HepG2 (cell line): ENCODE measurements around the gene VAC14. TPM values are rescaled to one million over a fixed set of nuclear protein-coding genes. Genes with fewer than 3 reads are reported as not detected.

Experiments
- ARID5B ChIP-seq: IDR thresholded peaks from 2 replicates; pipeline ENCODE4 v1.4.0; 2020; ENCODE audit warnings: mild to moderate bottlenecking, missing genetic modification reagents
- ARNT ChIP-seq: fragments of 450-650 bp; IDR thresholded peaks from 2 replicates; pipeline ENCODE4 v1.6.1; 2017
- BRD4 ChIP-seq: sonication (generic); formaldehyde crosslinking; IDR thresholded peaks from 2 replicates; pipeline ENCODE4 v1.4.0; 2020; ENCODE audit warnings: missing genetic modification reagents
- ELK4 ChIP-seq: sonication (generic); formaldehyde crosslinking; IDR thresholded peaks from 2 replicates; pipeline ENCODE4 v1.9.0; 2021; ENCODE audit warnings: missing genetic modification reagents, borderline replicate concordance
- KDM5A ChIP-seq: fragments of 200-600 bp; sonication (generic); IDR thresholded peaks from 2 replicates; pipeline ENCODE4 v1.7.0; 2018; ENCODE audit warnings: antibody characterized with exemption, mild to moderate bottlenecking, low read length, borderline replicate concordance
- PPARG ChIP-seq: conservative IDR thresholded peaks from 2 replicates; pipeline ENCODE4 v1.6.1; 2016; ENCODE audit warnings: missing biosample characterization, missing genetic modification reagents
- RARA ChIP-seq: IDR thresholded peaks from 2 replicates; pipeline ENCODE4 v1.6.1; 2016; ENCODE audit warnings: missing genetic modification reagents, missing compliant biosample characterization
- REST ChIP-seq, 2 experiments: IDR thresholded peaks; 2 replicates each; pipeline ENCODE4 v1.6.1; 2011 to 2012; ENCODE audit warnings: low read length in 2 of 2, borderline replicate concordance in 1 of 2, low read depth in 1 of 2, mild to moderate bottlenecking in 1 of 2, moderate library complexity in 1 of 2
- TOPORS ChIP-seq: sonication (generic); formaldehyde crosslinking; IDR thresholded peaks from 2 replicates; pipeline ENCODE4 v1.8.0; 2023; ENCODE audit warnings: mild to moderate bottlenecking, missing genetic modification reagents
- UBTF ChIP-seq: sonication (generic); formaldehyde crosslinking; IDR thresholded peaks from 2 replicates; pipeline ENCODE4 v1.4.0; 2020; ENCODE audit warnings: mild to moderate bottlenecking, missing genetic modification reagents
- ZBTB38 ChIP-seq: sonication (generic); formaldehyde crosslinking; IDR thresholded peaks from 2 replicates; pipeline ENCODE4 v1.5.1; 2020; ENCODE audit warnings: mild to moderate bottlenecking, missing genetic modification reagents
- ZNF101 ChIP-seq: sonication (generic); formaldehyde crosslinking; IDR thresholded peaks from 2 replicates; pipeline ENCODE4 v1.4.0; 2020; ENCODE audit warnings: mild to moderate bottlenecking, low read depth, missing genetic modification reagents, borderline replicate concordance
- ZNF280B ChIP-seq: sonication (generic); formaldehyde crosslinking; IDR thresholded peaks from 2 replicates; pipeline ENCODE4 v1.5.0; 2020; ENCODE audit warnings: missing genetic modification reagents, mild to moderate bottlenecking, borderline replicate concordance
- ZNF790 ChIP-seq: sonication (generic); formaldehyde crosslinking; IDR thresholded peaks from 2 replicates; pipeline ENCODE4 v1.8.0; 2022; ENCODE audit warnings: missing genetic modification reagents, mild to moderate bottlenecking, borderline replicate concordance
- polyA plus RNA-seq, 8 experiments: library from polyadenylated mRNA; depleted of rRNA in 3 of 8; stranded (reverse) in 7 of 8; unstranded in 1 of 8; fragments of >200 nt; fragmentation: Illumina TruSeq in 4 of 8; extraction: Trizol in 4 of 8; gene quantifications; 2 replicates each; pipeline versions ENCODE4 v1.2.1 to v1.2.3, GENCODE V29; 2011 to 2016; ENCODE audit warnings: low read depth in 4 of 8, missing spikeins in 1 of 8, mixed read lengths in 1 of 8; ENCODE audit not compliant: insufficient read depth in 1 of 8
- total RNA-seq, 5 experiments: library from RNA; depleted of rRNA; stranded (reverse); fragments of >200 nt; fragmentation: Illumina TruSeq; extraction: Trizol; gene quantifications; 2 replicates each; pipeline ENCODE4 v1.2.3, GENCODE V29; 2016; ENCODE audit warnings: low read depth in 1 of 5

The VAC14 gene
- total and polyA plus RNA-seq, 2 of the 13 experiments (the other 11 are each of a cell fraction or from before 2014, with no cell fraction given), result 23.5 to 24.6 TPM

DNA sequence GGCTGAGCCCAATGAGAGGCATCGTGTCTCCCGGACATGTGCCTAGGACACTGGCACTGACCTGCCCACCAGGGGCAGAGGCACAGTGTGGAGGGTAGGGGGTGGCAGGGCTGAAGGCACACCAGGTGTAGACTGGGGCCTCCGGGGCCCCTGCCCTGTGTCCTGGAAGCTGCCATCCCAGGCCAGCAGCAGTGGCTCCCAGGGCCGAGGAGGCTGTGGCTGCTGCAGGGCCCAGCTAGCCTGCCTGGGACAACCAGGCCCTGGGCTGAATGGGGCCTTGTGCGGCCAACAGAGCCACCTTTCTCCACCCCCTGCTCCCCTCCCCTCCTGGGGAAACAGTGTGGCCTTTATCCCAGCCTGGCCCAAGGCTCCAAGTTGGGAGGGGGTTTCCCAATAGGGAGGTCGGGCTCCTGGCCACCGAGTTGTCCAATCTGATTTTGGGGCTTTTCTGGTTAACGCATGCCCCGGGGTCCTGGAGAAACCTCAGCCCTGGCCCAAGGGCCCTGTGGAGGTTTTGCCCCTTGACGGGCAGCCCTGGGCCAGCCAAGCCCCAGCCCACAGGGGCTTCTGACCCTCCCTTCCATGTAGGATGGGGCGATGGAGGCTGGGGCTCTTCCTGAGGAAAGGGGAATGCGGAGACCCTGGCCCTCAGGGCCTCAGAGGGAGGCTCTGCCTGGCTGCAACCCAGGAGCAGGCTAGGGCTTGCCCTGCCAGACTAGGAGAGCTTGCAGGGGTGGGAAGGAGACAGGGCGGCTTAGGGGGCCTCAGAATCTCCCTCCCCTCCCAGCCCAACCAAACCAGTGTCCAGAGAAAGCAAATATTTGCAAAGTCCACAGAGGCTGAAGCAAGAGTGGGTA lies 119.3 kb downstream of the VAC14 start (continued):
- TF ChIP-seq ZNF280B (peak; percentile 70; the same call in 1 of the 2 replicates), KDM5A (no peak; the same call in 1 of the 2 replicates), ELK4 (CRISPR knock-in tag) (no peak), ZBTB38 (CRISPR knock-in tag) (peak; percentile 76; the same call in 1 of the 2 replicates), ZNF101 (no peak), ZNF790 (CRISPR knock-in tag) (peak; percentile 7; the same call in 1 of the 2 replicates), RARA (peak; percentile 64; the same call in 1 of the 2 replicates), ARNT (no peak), PPARG (CRISPR knock-in tag) (peak; percentile 14), REST (IDR thresholded peaks at IDR 0.05; ENCODE audit: borderline replicate concordance in 1 of 2, low read depth in 1 of 2, low read length in 2 of 2) (no peak), TOPORS (no peak), BRD4 (CRISPR knock-in tag) (peak; percentile 79), UBTF (CRISPR knock-in tag) (peak; percentile 98), ARID5B (peak; percentile 78; the same call in 1 of the 2 replicates)
